ENCODE data around the gene COX7A1. TPM values are rescaled to one million over a fixed set of nuclear protein-coding genes. Genes with fewer than 3 reads are reported as not detected.
A peak's percentile ranks its signal among the peaks of the same experiment; 100 is the strongest.
"Not testable (repeated sequence)": the region's sequence is repeated elsewhere in the genome, so short reads cannot be mapped to it uniquely, and the experiment has no call there.

The COX7A1 gene
- total and polyA plus RNA-seq, 4 donors = 13.0 to 53.1 (median 36.0) TPM

GRCh38 chr19:36196249-36196648 is 44.0 kb upstream of the COX7A1 start:
- Histone ChIP-seq H3K27me3 (ENCODE audit: control insufficient read depth in 3 of 3, insufficient read depth in 3 of 3, low read length in 2 of 3) (no peaks in the 10 kb centered on the region), H3K9ac (ENCODE audit: insufficient read depth in 1 of 2, low read length in 2 of 2) (no peak overlapping the region), H3K4me1 (ENCODE audit: control insufficient read depth in 5 of 5, insufficient read depth in 5 of 5, low read length in 5 of 5) (no peaks in the 10 kb centered on the region), H3K9me3 (ENCODE audit: control insufficient read depth in 4 of 4, insufficient read depth in 3 of 4, low read length in 3 of 4) (no peaks in the 10 kb centered on the region), H3K36me3 (ENCODE audit: control insufficient read depth in 4 of 4, insufficient read depth in 4 of 4, low read length in 4 of 4) (peaks cover 0 to 15% (median 10%) of the 10 kb centered on the region in 4 donors), H3K4me3 (no peak overlapping the region), H3K27ac (ENCODE audit: low read depth in 1 of 2, low read length in 1 of 2) (no peak overlapping the region)
- TF ChIP-seq CTCF (IDR thresholded peaks at IDR 0.05; ENCODE audit: control extremely low read depth, extremely low read depth) = no peak
- WGBS, 2 donors = 91 to 95% methylated on average over 2 of the region's 2 CpGs
- DNase-seq (no peak), ATAC-seq (ENCODE audit: insufficient read depth, low FRiP score) (no peak)

GRCh38 chr19:36186722-36187121 is 34.5 kb upstream of the COX7A1 start:
- H3K27me3 ChIP-seq (ENCODE audit: control insufficient read depth in 3 of 3, insufficient read depth in 3 of 3, low read length in 2 of 3); H3K9ac ChIP-seq (ENCODE audit: insufficient read depth in 1 of 2, low read length in 2 of 2); H3K36me3 ChIP-seq (ENCODE audit: control insufficient read depth in 4 of 4, insufficient read depth in 4 of 4, low read length in 4 of 4); ATAC-seq (ENCODE audit: insufficient read depth, low FRiP score); H3K27ac ChIP-seq (ENCODE audit: low read depth in 1 of 2, low read length in 1 of 2); DNase-seq; H3K4me3 ChIP-seq; H3K9me3 ChIP-seq (ENCODE audit: control insufficient read depth in 4 of 4, insufficient read depth in 3 of 4, low read length in 3 of 4); H3K4me1 ChIP-seq (ENCODE audit: control insufficient read depth in 5 of 5, insufficient read depth in 5 of 5, low read length in 5 of 5): not testable (repeated sequence)
- 95 to 97% methylated on average over 5 of the region's 5 CpGs for WGBS, 2 donors

- Histone ChIP-seq H3K9ac (ENCODE audit: insufficient read depth in 1 of 2, low read length in 2 of 2) (no peak overlapping the region), H3K4me1 (ENCODE audit: control insufficient read depth in 5 of 5, insufficient read depth in 5 of 5, low read length in 5 of 5) (no peaks in the 10 kb centered on the region), H3K27ac (ENCODE audit: low read depth in 1 of 2, low read length in 1 of 2) (no peak overlapping the region), H3K27me3 (ENCODE audit: control insufficient read depth in 3 of 3, insufficient read depth in 3 of 3, low read length in 2 of 3) (no peaks in the 10 kb centered on the region), H3K4me3 (no peak overlapping the region), H3K9me3 (ENCODE audit: control insufficient read depth in 4 of 4, insufficient read depth in 3 of 4, low read length in 3 of 4) (no peaks in the 10 kb centered on the region), H3K36me3 (ENCODE audit: control insufficient read depth in 4 of 4, insufficient read depth in 4 of 4, low read length in 4 of 4) (peaks cover 0 to 9% (median 5%) of the 10 kb centered on the region in 4 donors)
- DNase-seq (peak in 1 of 3 donors; percentile 4), ATAC-seq (ENCODE audit: insufficient read depth, low FRiP score) (no peak)
- TF ChIP-seq CTCF (IDR thresholded peaks at IDR 0.05; ENCODE audit: control extremely low read depth, extremely low read depth) = no peak
- WGBS, 2 donors = 82 to 91% methylated on average over 10 of the region's 10 CpGs
Measured at GRCh38 chr19:36183245-36183628, 31.0 kb upstream of the COX7A1 start.

GRCh38 chr19:36182612-36183244 is 30.5 kb upstream of the COX7A1 start:
- Histone ChIP-seq H3K9ac (ENCODE audit: insufficient read depth in 1 of 2, low read length in 2 of 2) (no peak overlapping the region), H3K4me1 (ENCODE audit: control insufficient read depth in 5 of 5, insufficient read depth in 5 of 5, low read length in 5 of 5) (no peaks in the 10 kb centered on the region), H3K36me3 (ENCODE audit: control insufficient read depth in 4 of 4, insufficient read depth in 4 of 4, low read length in 4 of 4) (peaks cover 0 to 9% (median 5%) of the 10 kb centered on the region in 4 donors), H3K9me3 (ENCODE audit: control insufficient read depth in 4 of 4, insufficient read depth in 3 of 4, low read length in 3 of 4) (no peaks in the 10 kb centered on the region), H3K4me3 (no peak overlapping the region), H3K27ac (ENCODE audit: low read depth in 1 of 2, low read length in 1 of 2) (no peak overlapping the region), H3K27me3 (ENCODE audit: control insufficient read depth in 3 of 3, insufficient read depth in 3 of 3, low read length in 2 of 3) (no peaks in the 10 kb centered on the region)
- ATAC-seq (ENCODE audit: insufficient read depth, low FRiP score) = no peak
- TF ChIP-seq CTCF (IDR thresholded peaks at IDR 0.05; ENCODE audit: control extremely low read depth, extremely low read depth) = no peak
- WGBS, 2 donors = 83 to 92% methylated on average over 17 of the region's 17 CpGs
- peak; percentile 9 to 39 (median 22) for DNase-seq

GRCh38 chr19:36179077-36179476 is 26.8 kb upstream of the COX7A1 start:
- not testable (repeated sequence) for H3K9me3 ChIP-seq (ENCODE audit: control insufficient read depth in 4 of 4, insufficient read depth in 3 of 4, low read length in 3 of 4); DNase-seq; H3K27me3 ChIP-seq (ENCODE audit: control insufficient read depth in 3 of 3, insufficient read depth in 3 of 3, low read length in 2 of 3); H3K36me3 ChIP-seq (ENCODE audit: control insufficient read depth in 4 of 4, insufficient read depth in 4 of 4, low read length in 4 of 4); H3K9ac ChIP-seq (ENCODE audit: insufficient read depth in 1 of 2, low read length in 2 of 2); ATAC-seq (ENCODE audit: insufficient read depth, low FRiP score); H3K4me1 ChIP-seq (ENCODE audit: control insufficient read depth in 5 of 5, insufficient read depth in 5 of 5, low read length in 5 of 5); H3K27ac ChIP-seq (ENCODE audit: low read depth in 1 of 2, low read length in 1 of 2); H3K4me3 ChIP-seq
- 66 to 69% methylated on average over 2 of the region's 2 CpGs for WGBS, 2 donors

- not testable (repeated sequence) for DNase-seq; H3K4me3 ChIP-seq; H3K4me1 ChIP-seq (ENCODE audit: control insufficient read depth in 5 of 5, insufficient read depth in 5 of 5, low read length in 5 of 5); H3K9ac ChIP-seq (ENCODE audit: insufficient read depth in 1 of 2, low read length in 2 of 2); ATAC-seq (ENCODE audit: insufficient read depth, low FRiP score); H3K36me3 ChIP-seq (ENCODE audit: control insufficient read depth in 4 of 4, insufficient read depth in 4 of 4, low read length in 4 of 4); H3K9me3 ChIP-seq (ENCODE audit: control insufficient read depth in 4 of 4, insufficient read depth in 3 of 4, low read length in 3 of 4); H3K27ac ChIP-seq (ENCODE audit: low read depth in 1 of 2, low read length in 1 of 2); H3K27me3 ChIP-seq (ENCODE audit: control insufficient read depth in 3 of 3, insufficient read depth in 3 of 3, low read length in 2 of 3)
- 77 to 80% methylated on average over 8 of the region's 8 CpGs for WGBS, 2 donors
Measured at GRCh38 chr19:36173846-36174245, 21.6 kb upstream of the COX7A1 start.
